OCI-LY3 (cell line): ENCODE data around the gene MFAP5.

Experiments
- CTCF ChIP-seq: fragments of 200-600, 300-600 bp; sonication (generic); IDR thresholded peaks from 2 replicates; pipeline ENCODE4 v1.5.1; 2014; ENCODE audit warnings: antibody characterized with exemption, low read length, low read depth
- EZH2phosphoT487 ChIP-seq: fragments of 200-600 bp; shearing (Covaris generic); IDR thresholded peaks from 2 replicates; pipeline ENCODE4 v1.6.1; 2018; ENCODE audit warnings: antibody characterized with exemption, mixed run types, low read depth

GRCh38 chr12:8638951-8639350 is 23.7 kb downstream of the MFAP5 start:
- no peak for TF ChIP-seq CTCF
- no peak for TF ChIP-seq EZH2phosphoT487
